ENCODE results near the gene PAQR6.

PAQR6 gene

GRCh38 chr1:156263288-156263655 is 15.4 kb upstream of the PAQR6 start:
- DNase-seq (ENCODE audit: low spot score): no peak

GRCh38 chr1:156262461-156263287 is 14.8 kb upstream of the PAQR6 start:
- no peak for DNase-seq (ENCODE audit: low spot score)

- DNase-seq (ENCODE audit: low spot score): peak; percentile 99
Observed at GRCh38 chr1:156260896-156261295, 13.0 kb upstream of the PAQR6 start.

- DNase-seq (ENCODE audit: low spot score): no peak
Observed at GRCh38 chr1:156259805-156260204, 11.9 kb upstream of the PAQR6 start.

- no peak for DNase-seq (ENCODE audit: low spot score)
Observed at GRCh38 chr1:156258859-156259258, 11.0 kb upstream of the PAQR6 start.

- DNase-seq (ENCODE audit: low spot score): no peak
Observed at GRCh38 chr1:156257711-156258110, 9.9 kb upstream of the PAQR6 start.

GRCh38 chr1:156253634-156254033 is 5.8 kb upstream of the PAQR6 start:
- DNase-seq (ENCODE audit: low spot score): no peak

- peak; percentile 73 for DNase-seq (ENCODE audit: low spot score)
Observed at GRCh38 chr1:156251527-156251926, 3.7 kb upstream of the PAQR6 start.

- no peak for DNase-seq (ENCODE audit: low spot score)
Observed at GRCh38 chr1:156249593-156249992, 1.7 kb upstream of the PAQR6 start.

- no peak for DNase-seq (ENCODE audit: low spot score)
Observed at GRCh38 chr1:156248323-156248683, 447 bp upstream of the PAQR6 start.

GRCh38 chr1:156246781-156247459 is 936 bp downstream of the PAQR6 start:
- DNase-seq (ENCODE audit: low spot score): no peak

- DNase-seq (ENCODE audit: low spot score): no peak
Observed at GRCh38 chr1:156246241-156246780, 1.5 kb downstream of the PAQR6 start.

GRCh38 chr1:156245451-156246232 is 2.2 kb downstream of the PAQR6 start:
- DNase-seq (ENCODE audit: low spot score): no peak

- DNase-seq (ENCODE audit: low spot score): no peak
Observed at GRCh38 chr1:156244712-156245111, 3.1 kb downstream of the PAQR6 start.

- no peak for DNase-seq (ENCODE audit: low spot score)
Observed at GRCh38 chr1:156244126-156244525, 3.7 kb downstream of the PAQR6 start.

GRCh38 chr1:156242738-156243137 is 5.1 kb downstream of the PAQR6 start:
- DNase-seq (ENCODE audit: low spot score): no peak

GRCh38 chr1:156241926-156242325 is 5.9 kb downstream of the PAQR6 start, which contains the start of gene BGLAP:
TSS of gene BGLAP (plus strand) at chr1:156242184. CDS start at chr1:156242232, 48 bp downstream.
- no peak for DNase-seq (ENCODE audit: low spot score)

- no peak for DNase-seq (ENCODE audit: low spot score)
Observed at GRCh38 chr1:156241311-156241811, 6.5 kb downstream of the PAQR6 start.

GRCh38 chr1:156238248-156238647 is 9.6 kb downstream of the PAQR6 start:
- no peak for DNase-seq (ENCODE audit: low spot score)

GRCh38 chr1:156236164-156236563 is 11.7 kb downstream of the PAQR6 start:
- DNase-seq (ENCODE audit: low spot score): no peak

- DNase-seq (ENCODE audit: low spot score): no peak
Observed at GRCh38 chr1:156233426-156234127, 14.3 kb downstream of the PAQR6 start.
